ENCODE results near the gene RBL2. TPM values are rescaled to one million over a fixed set of nuclear protein-coding genes. Genes with fewer than 3 reads are reported as not detected.
A peak's percentile ranks its signal among the peaks of the same experiment; 100 is the strongest.

RBL2 gene
- total RNA-seq, 1 donor from 2014 or later, result 28.5 TPM

- TF ChIP-seq CTCF (IDR thresholded peaks at IDR 0.05), result no peak
- peaks cover 2% of the 10 kb centered on the region for H3K4me1 Mint-ChIP-seq (ENCODE audit: low read depth)
- H3K4me3 Mint-ChIP-seq (ENCODE audit: unreplicated experiment), result no peak overlapping the region
- no peak overlapping the region for H3K27ac Mint-ChIP-seq (ENCODE audit: unreplicated experiment)
- H3K27me3 Mint-ChIP-seq (ENCODE audit: low read depth), result peaks cover 17% of the 10 kb centered on the region
- H3K9me3 Mint-ChIP-seq (ENCODE audit: low read depth), result no peaks in the 10 kb centered on the region
- DNase-seq (ENCODE audit: low spot score), result no peak
- H3K36me3 Mint-ChIP-seq (ENCODE audit: low read depth), result no peaks in the 10 kb centered on the region
Measured at GRCh38 chr16:53428681-53429080, 5.6 kb upstream of the RBL2 start.

GRCh38 chr16:53429221-53429943 is 4.9 kb upstream of the RBL2 start:
- Mint-ChIP-seq H3K36me3 (ENCODE audit: low read depth) (no peaks in the 10 kb centered on the region), H3K4me3 (ENCODE audit: unreplicated experiment) (no peak overlapping the region), H3K4me1 (ENCODE audit: low read depth) (peaks cover 8% of the 10 kb centered on the region), H3K27ac (ENCODE audit: unreplicated experiment) (no peak overlapping the region), H3K9me3 (ENCODE audit: low read depth) (no peaks in the 10 kb centered on the region), H3K27me3 (ENCODE audit: low read depth) (peaks cover 17% of the 10 kb centered on the region)
- no peak for DNase-seq (ENCODE audit: low spot score)
- TF ChIP-seq CTCF (IDR thresholded peaks at IDR 0.05), result no peak

GRCh38 chr16:53430363-53430762 is 3.9 kb upstream of the RBL2 start:
- no peak for TF ChIP-seq CTCF (IDR thresholded peaks at IDR 0.05)
- DNase-seq (ENCODE audit: low spot score), result no peak
- Mint-ChIP-seq H3K27me3 (ENCODE audit: low read depth) (peaks cover 17% of the 10 kb centered on the region), H3K4me1 (ENCODE audit: low read depth) (peaks cover 8% of the 10 kb centered on the region), H3K9me3 (ENCODE audit: low read depth) (no peaks in the 10 kb centered on the region), H3K36me3 (ENCODE audit: low read depth) (no peaks in the 10 kb centered on the region), H3K4me3 (ENCODE audit: unreplicated experiment) (no peak overlapping the region), H3K27ac (ENCODE audit: unreplicated experiment) (no peak overlapping the region)

- Mint-ChIP-seq H3K4me3 (ENCODE audit: unreplicated experiment) (peak overlapping the region; percentile 76), H3K27ac (ENCODE audit: unreplicated experiment) (peak overlapping the region; percentile 83), H3K36me3 (ENCODE audit: low read depth) (no peaks in the 10 kb centered on the region), H3K4me1 (ENCODE audit: low read depth) (peaks cover 27% of the 10 kb centered on the region), H3K27me3 (ENCODE audit: low read depth) (peaks cover 13% of the 10 kb centered on the region), H3K9me3 (ENCODE audit: low read depth) (no peaks in the 10 kb centered on the region)
- TF ChIP-seq CTCF (IDR thresholded peaks at IDR 0.05), result no peak
- no peak for DNase-seq (ENCODE audit: low spot score)
Measured at GRCh38 chr16:53433509-53433908, 762 bp upstream of the RBL2 start.

- no peak for TF ChIP-seq CTCF (IDR thresholded peaks at IDR 0.05)
- DNase-seq (ENCODE audit: low spot score), result no peak
- Mint-ChIP-seq H3K9me3 (ENCODE audit: low read depth) (no peaks in the 10 kb centered on the region), H3K27ac (ENCODE audit: unreplicated experiment) (peak overlapping the region; percentile 83), H3K4me1 (ENCODE audit: low read depth) (peaks cover 27% of the 10 kb centered on the region), H3K4me3 (ENCODE audit: unreplicated experiment) (peak overlapping the region; percentile 76), H3K27me3 (ENCODE audit: low read depth) (peaks cover 9% of the 10 kb centered on the region), H3K36me3 (ENCODE audit: low read depth) (no peaks in the 10 kb centered on the region)
Measured at GRCh38 chr16:53433930-53434376, 318 bp upstream of the RBL2 start.
